T-cell (primary cell): Measurements from ENCODE around the gene MEF2A. TPM values are rescaled to one million over a fixed set of nuclear protein-coding genes. Genes with fewer than 3 reads are reported as not detected.

Source experiments
- ATAC-seq, 4 experiments: fragments of 200-7000 bp in 3 of 4; fragments of 150-1000 bp in 1 of 4; cut with Tn5 transposase; replicated peaks in 1 of 4; 1 replicate in 3 of 4; 2 replicates in 1 of 4; pipeline ENCODE4 v1.10.0; 2021; ENCODE audit warnings: moderate library complexity in 3 of 4, mild to moderate bottlenecking in 2 of 4, moderate number of reproducible peaks in 1 of 4
- CTCF ChIA-PET, 2 donors: fragments of 300-600 bp; sonication (Branson Sonifier 250); formaldehyde crosslinking; loops; one replicate each; lab custom pipeline; 2022; ENCODE audit warnings: antibody characterized with exemption in 2 of 2; lab: Charles Lee
- POLR2A ChIA-PET, 2 donors: fragments of 300-600 bp; sonication (Branson Sonifier 250); formaldehyde crosslinking; loops; one replicate each; lab custom pipeline; 2022; ENCODE audit warnings: antibody characterized with exemption in 2 of 2; lab: Charles Lee
- DNase-seq, 35 experiments: peaks; one replicate each; pipeline versions ENCODE4 v3.0.0 to v3.0.0-alpha.2; 2013 to 2023
- H3K27ac ChIP-seq: one replicate; pipeline ENCODE4 v1.5.1; 2013; ENCODE audit warnings: low read length
- H3K27me3 ChIP-seq, 2 experiments: replicated peaks in 1 of 2; 1 replicate in 1 of 2; 2 replicates in 1 of 2; pipeline versions ENCODE4 v1.6.1 to v1.7.0; 2013; ENCODE audit warnings: low read length in 1 of 2, mixed read lengths in 1 of 2; ENCODE audit not compliant: control insufficient read depth in 2 of 2, insufficient read depth in 2 of 2; ENCODE audit errors: extremely low read depth in 1 of 2
- H3K36me3 ChIP-seq, 2 donors: 1 replicate in 1 of 2; 2 replicates in 1 of 2; pipeline versions ENCODE4 v1.6.1 to v1.7.0; 2013; ENCODE audit warnings: low read length in 1 of 2; ENCODE audit not compliant: control insufficient read depth in 2 of 2, insufficient read depth in 1 of 2; ENCODE audit errors: extremely low read depth in 1 of 2
- H3K4me1 ChIP-seq, 2 experiments: 1 replicate in 1 of 2; 2 replicates in 1 of 2; pipeline versions ENCODE4 v1.6.1 to v1.7.0; 2013; ENCODE audit warnings: low read length in 2 of 2, mixed read lengths in 1 of 2; ENCODE audit not compliant: insufficient read depth in 2 of 2, control insufficient read depth in 1 of 2; ENCODE audit errors: extremely low read depth in 1 of 2
- H3K4me3 ChIP-seq, 2 donors: 1 replicate in 1 of 2; 2 replicates in 1 of 2; pipeline versions ENCODE4 v1.5.1 to v1.7.0; 2013; ENCODE audit warnings: mild to moderate bottlenecking in 2 of 2, low read length in 1 of 2, moderate library complexity in 1 of 2; ENCODE audit not compliant: control insufficient read depth in 1 of 2; ENCODE audit errors: extremely low read depth in 1 of 2
- H3K9me3 ChIP-seq: 2 replicates; pipeline ENCODE4 v1.7.0; 2013
- H3K27ac Mint-ChIP-seq, 2 donors: one replicate each; pipeline ENCODE4 v1.8.0; 2020 to 2021; ENCODE audit warnings: mild to moderate bottlenecking in 2 of 2, mixed read lengths in 2 of 2
- H3K27me3 Mint-ChIP-seq, 2 donors: one replicate each; pipeline ENCODE4 v1.8.0; 2021 to 2022; ENCODE audit warnings: mixed read lengths in 2 of 2
- H3K36me3 Mint-ChIP-seq: one replicate; pipeline ENCODE4 v1.8.0; 2021; ENCODE audit warnings: mixed read lengths
- H3K4me1 Mint-ChIP-seq, 3 donors: one replicate each; pipeline ENCODE4 v1.8.0; 2020 to 2022; ENCODE audit warnings: mixed read lengths in 3 of 3, mild to moderate bottlenecking in 1 of 3
- H3K4me3 Mint-ChIP-seq, 3 donors: one replicate each; pipeline ENCODE4 v1.8.0; 2020 to 2022; ENCODE audit warnings: mild to moderate bottlenecking in 3 of 3, mixed read lengths in 3 of 3, moderate library complexity in 3 of 3
- H3K9me3 Mint-ChIP-seq, 3 donors: one replicate each; pipeline ENCODE4 v1.8.0; 2020 to 2022; ENCODE audit warnings: mixed read lengths in 3 of 3
- WGBS: methylation state at CpG from one replicate; pipeline ENCODE4 v1.1.5; 2013; ENCODE audit warnings: missing lambda C conversion rate; ENCODE audit not compliant: insufficient coverage; 5-methylcytosine and 5-hydroxymethylcytosine counted together
- total RNA-seq, 35 experiments: library from RNA in 6 of 35; stranded (reverse) in 6 of 35; fragments of 120-200 nt in 1 of 35; gene quantifications; one replicate each; pipeline versions ENCODE4 v1.2.1 to v1.2.4 and lab custom pipeline; 2013 to 2026

The MEF2A gene
- total RNA-seq, 5 donors from 2014 or later (not counting 1 experiment from before 2014, with no cell fraction given): 31.6 to 37.4 (median 33.9) TPM

GRCh38 chr15:99716540-99717095, 150.8 kb downstream of the MEF2A start:
- DNase-seq (no peak), ATAC-seq (no peak)
- POLR2A ChIA-PET: no interaction called here
- Histone ChIP-seq H3K27ac (no peak overlapping the region), H3K9me3 (no peaks in the 10 kb centered on the region), H3K4me3 (no peak overlapping the region), H3K4me1 (peaks cover 19 to 20% of the 10 kb centered on the region in 2 experiments), H3K36me3 (peaks cover 5 to 19% of the 10 kb centered on the region in 2 donors), H3K27me3 (no peaks in the 10 kb centered on the region)
- Mint-ChIP-seq H3K9me3 (no peaks in the 10 kb centered on the region), H3K36me3 (peaks cover 19% of the 10 kb centered on the region), H3K4me1 (peaks cover 33 to 37% (median 37%) of the 10 kb centered on the region in 3 donors), H3K27ac (no peak overlapping the region), H3K27me3 (no peaks in the 10 kb centered on the region), H3K4me3 (no peak overlapping the region)
- 97% methylated on average over 9 of the region's 10 CpGs for WGBS
- CTCF ChIA-PET: interaction anchor here (0.6 to 0.9 kb wide), 2 partner anchors 12 to 433 kb away, joined by 3 to 5 read pairs; no protein-coding TSS in a partner anchor

- no peak overlapping the region for H3K4me3 ChIP-seq
- ATAC-seq (no peak), DNase-seq (no peak)
- H3K36me3 ChIP-seq: peaks cover 5 to 11% of the 10 kb centered on the region in 2 donors
- peaks cover 19 to 21% of the 10 kb centered on the region in 2 experiments for H3K4me1 ChIP-seq
- ChIA-PET CTCF (interaction anchor here (0.6 to 1.0 kb wide), 4 partner anchors 13 to 434 kb away, joined by 3 to 5 read pairs (median 4); no protein-coding TSS in a partner anchor), POLR2A (interaction anchor here in 1 of 2 donors (0.5 kb wide), 1 partner anchor 96 kb away, joined by 6 read pairs; no protein-coding TSS in a partner anchor)
- Mint-ChIP-seq H3K4me3 (no peak overlapping the region), H3K36me3 (peaks cover 14% of the 10 kb centered on the region), H3K27ac (no peak overlapping the region), H3K4me1 (peaks cover 31 to 38% (median 32%) of the 10 kb centered on the region in 3 donors), H3K9me3 (no peaks in the 10 kb centered on the region), H3K27me3 (no peaks in the 10 kb centered on the region)
- H3K27me3 ChIP-seq: no peaks in the 10 kb centered on the region
- H3K9me3 ChIP-seq: no peaks in the 10 kb centered on the region
- 92% methylated on average over 13 of the region's 19 CpGs for WGBS
- H3K27ac ChIP-seq: no peak overlapping the region
Measured at GRCh38 chr15:99717161-99718009, 151.6 kb downstream of the MEF2A start.

- DNase-seq (no peak), ATAC-seq (no peak)
- no peaks in the 10 kb centered on the region for H3K9me3 Mint-ChIP-seq
- no peaks in the 10 kb centered on the region for H3K27me3 Mint-ChIP-seq
- CTCF ChIA-PET: no interaction called here
- POLR2A ChIA-PET: no interaction called here
- peaks cover 6% of the 10 kb centered on the region for H3K36me3 Mint-ChIP-seq
- H3K27me3 ChIP-seq: no peaks in the 10 kb centered on the region
- no peaks in the 10 kb centered on the region for H3K9me3 ChIP-seq
- peaks cover 2 to 3% of the 10 kb centered on the region in 2 donors for H3K36me3 ChIP-seq
- no peak overlapping the region for H3K27ac ChIP-seq
- no peak overlapping the region for H3K4me3 ChIP-seq
- H3K27ac Mint-ChIP-seq: no peak overlapping the region
- WGBS: 92% methylated on average over 3 of the region's 4 CpGs
- peaks cover 19 to 21% of the 10 kb centered on the region in 2 experiments for H3K4me1 ChIP-seq
- H3K4me3 Mint-ChIP-seq: no peak overlapping the region
- H3K4me1 Mint-ChIP-seq: peaks cover 29 to 36% (median 30%) of the 10 kb centered on the region in 3 donors
Measured at GRCh38 chr15:99718421-99718820, 152.6 kb downstream of the MEF2A start.

GRCh38 chr15:99719096-99719541, 153.3 kb downstream of the MEF2A start:
- DNase-seq: no peak
- Mint-ChIP-seq H3K27ac (no peak overlapping the region), H3K36me3 (peaks cover 6% of the 10 kb centered on the region), H3K4me1 (peaks cover 29 to 36% (median 30%) of the 10 kb centered on the region in 3 donors), H3K4me3 (peak overlapping the region in 1 of 3 donors; percentile 14), H3K27me3 (no peaks in the 10 kb centered on the region), H3K9me3 (no peaks in the 10 kb centered on the region)
- Histone ChIP-seq H3K4me3 (no peak overlapping the region), H3K27me3 (no peaks in the 10 kb centered on the region), H3K4me1 (peaks cover 19 to 21% of the 10 kb centered on the region in 2 experiments), H3K9me3 (no peaks in the 10 kb centered on the region), H3K36me3 (peaks cover 2 to 3% of the 10 kb centered on the region in 2 donors), H3K27ac (no peak overlapping the region)
- CTCF ChIA-PET: no interaction called here
- POLR2A ChIA-PET: interaction anchor here in 1 of 2 donors (0.5 kb wide), 1 partner anchor 14 kb away, joined by 3 read pairs; the partner anchor contains the start of gene LYSMD4
- no peak for ATAC-seq
- no CpG with 5 or more reads among the region's 5 CpGs for WGBS

- ChIA-PET POLR2A (interaction anchor here in 1 of 2 donors (0.6 kb wide), 1 partner anchor 13 kb away, joined by 5 read pairs; the partner anchor contains the start of gene LYSMD4), CTCF (interaction anchor here in 1 of 2 donors (1.0 kb wide), 1 partner anchor 433 kb away, joined by 3 read pairs; no protein-coding TSS in a partner anchor)
- H3K4me3 ChIP-seq: peak overlapping the region in 1 of 2 donors; percentile 36
- no peak overlapping the region for H3K27ac ChIP-seq
- ATAC-seq: peak; percentile 30 to 71 (median 68)
- H3K4me1 Mint-ChIP-seq: peaks cover 29 to 33% (median 30%) of the 10 kb centered on the region in 3 donors
- no peaks in the 10 kb centered on the region for H3K27me3 Mint-ChIP-seq
- H3K9me3 ChIP-seq: no peaks in the 10 kb centered on the region
- 33% methylated on average over 5 of the region's 7 CpGs for WGBS
- peaks cover 19 to 21% of the 10 kb centered on the region in 2 experiments for H3K4me1 ChIP-seq
- peak overlapping the region; percentile 84 to 85 for H3K27ac Mint-ChIP-seq
- H3K36me3 Mint-ChIP-seq: peaks cover 2% of the 10 kb centered on the region
- H3K27me3 ChIP-seq: no peaks in the 10 kb centered on the region
- peaks cover 2% of the 10 kb centered on the region in 2 donors for H3K36me3 ChIP-seq
- peak in 3 of 35 experiments; percentile 13 to 36 (median 14) for DNase-seq
- H3K4me3 Mint-ChIP-seq: peak overlapping the region; percentile 35 to 68 (median 61)
- H3K9me3 Mint-ChIP-seq: no peaks in the 10 kb centered on the region
Measured at GRCh38 chr15:99720533-99720932, 154.7 kb downstream of the MEF2A start.
